SU-DHL-6 (cell line): ENCODE measurements around the gene TMEM208.

Experiments
- EZH2phosphoT487 ChIP-seq: fragments of 200-600 bp; sonication (generic), shearing (Covaris generic); conservative IDR thresholded peaks from 2 replicates; pipeline ENCODE4 v1.6.1; 2018; ENCODE audit warnings: mild to moderate bottlenecking, antibody characterized with exemption, low read length, moderate library complexity, mixed read lengths
- TF ChIP-seq, protein P1 (sequence below): fragments of 200-600 bp; sonication (generic); IDR thresholded peaks from one replicate; pipeline ENCODE4 v1.5.1; 2017; ENCODE audit warnings: antibody characterized with exemption, mild to moderate bottlenecking, low read length, moderate library complexity; ENCODE audit not compliant: insufficient read depth, poor library complexity, severe bottlenecking

DNA sequence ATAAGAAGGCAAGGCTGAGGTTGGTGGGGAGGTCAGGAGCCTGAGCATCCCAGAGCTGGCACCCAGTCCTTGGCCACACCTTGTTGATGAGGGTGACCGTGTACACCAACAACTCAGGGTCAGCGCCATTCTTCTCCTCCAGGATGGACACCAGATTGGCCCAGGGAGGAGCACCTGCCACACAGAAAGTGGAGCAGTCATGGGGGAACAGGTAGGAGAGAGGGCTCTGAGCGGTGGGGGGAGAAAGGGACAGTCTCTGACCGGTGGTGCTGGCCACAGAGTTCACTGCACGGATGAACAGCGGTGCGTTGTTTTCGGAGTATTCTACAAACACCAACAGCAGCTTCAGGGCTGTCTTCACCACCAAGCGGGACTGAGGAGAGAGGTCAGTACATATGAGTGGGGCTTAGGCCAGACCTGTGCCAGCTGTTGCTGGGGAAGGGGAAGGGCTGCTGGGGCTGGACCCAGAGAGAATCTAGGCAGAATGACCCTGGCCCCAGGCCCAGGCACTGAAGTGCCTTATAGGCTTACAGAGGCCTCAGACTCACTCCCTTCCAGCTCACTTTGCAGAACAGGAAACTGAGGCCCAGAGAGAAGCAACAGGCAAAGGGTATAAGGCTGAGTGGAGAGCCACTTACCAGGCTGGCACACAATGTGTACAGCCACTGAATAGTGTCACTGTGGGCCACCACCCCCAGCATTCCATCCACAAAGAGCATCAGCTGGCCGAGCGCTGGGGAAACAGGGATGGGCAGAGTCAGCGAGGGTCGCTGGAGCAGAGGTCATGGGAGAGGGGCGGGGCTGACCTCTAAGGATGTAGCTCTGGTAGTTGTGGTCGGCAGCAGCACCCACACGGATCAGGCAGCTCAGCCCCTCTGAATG, 10.7 kb downstream of the TMEM208 start:
- no peak for TF ChIP-seq EZH2phosphoT487
- TF ChIP-seq, protein P1, sequence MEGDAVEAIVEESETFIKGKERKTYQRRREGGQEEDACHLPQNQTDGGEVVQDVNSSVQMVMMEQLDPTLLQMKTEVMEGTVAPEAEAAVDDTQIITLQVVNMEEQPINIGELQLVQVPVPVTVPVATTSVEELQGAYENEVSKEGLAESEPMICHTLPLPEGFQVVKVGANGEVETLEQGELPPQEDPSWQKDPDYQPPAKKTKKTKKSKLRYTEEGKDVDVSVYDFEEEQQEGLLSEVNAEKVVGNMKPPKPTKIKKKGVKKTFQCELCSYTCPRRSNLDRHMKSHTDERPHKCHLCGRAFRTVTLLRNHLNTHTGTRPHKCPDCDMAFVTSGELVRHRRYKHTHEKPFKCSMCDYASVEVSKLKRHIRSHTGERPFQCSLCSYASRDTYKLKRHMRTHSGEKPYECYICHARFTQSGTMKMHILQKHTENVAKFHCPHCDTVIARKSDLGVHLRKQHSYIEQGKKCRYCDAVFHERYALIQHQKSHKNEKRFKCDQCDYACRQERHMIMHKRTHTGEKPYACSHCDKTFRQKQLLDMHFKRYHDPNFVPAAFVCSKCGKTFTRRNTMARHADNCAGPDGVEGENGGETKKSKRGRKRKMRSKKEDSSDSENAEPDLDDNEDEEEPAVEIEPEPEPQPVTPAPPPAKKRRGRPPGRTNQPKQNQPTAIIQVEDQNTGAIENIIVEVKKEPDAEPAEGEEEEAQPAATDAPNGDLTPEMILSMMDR = no peak
